IMR-90 (cell line): ENCODE data around the gene NPB. TPM values are rescaled to one million over a fixed set of nuclear protein-coding genes. Genes with fewer than 3 reads are reported as not detected.

Experiments
- ATAC-seq: fragments of 200-7000 bp; cut with Tn5 transposase; 2 replicates; pipeline ENCODE4 v1.9.1; 2020; ENCODE audit warnings: low read depth, mild to moderate bottlenecking, moderate library complexity
- BruUV-seq: library from RNA; stranded (reverse); fragments of 400-500 nt; replicated peaks from 2 replicates; lab custom pipeline; 2021; lab: Mats Ljungman, UMichigan
- CTCF ChIA-PET: fragments of 300-600 bp; formaldehyde crosslinking; extraction: SDS; loops from one replicate; lab custom pipeline; 2021; ENCODE audit warnings: antibody characterized with exemption; lab: Yijun Ruan, JAX
- POLR2A ChIA-PET: fragments of 300-600 bp; sonication (Branson Sonifier 250); formaldehyde crosslinking; loops from one replicate; lab custom pipeline; 2022; ENCODE audit warnings: antibody characterized with exemption; ENCODE audit not compliant: unreplicated experiment; lab: Charles Lee
- DNase-seq: peaks from one replicate; pipeline ENCODE4 v3.0.0; 2013
- H2AFZ ChIP-seq: replicated peaks from 2 replicates; pipeline ENCODE3; 2013; ENCODE audit warnings: low read length, mild to moderate bottlenecking; ENCODE audit not compliant: poor library complexity
- H2AK5ac ChIP-seq: 2 replicates; pipeline ENCODE4 v1.6.1; 2013; ENCODE audit warnings: low read depth, low read length, inconsistent platforms
- H2AK9ac ChIP-seq: replicated peaks from 2 replicates; pipeline ENCODE3; 2013; ENCODE audit warnings: mild to moderate bottlenecking, low read depth, low read length, moderate library complexity; ENCODE audit not compliant: poor library complexity
- H2BK120ac ChIP-seq: 2 replicates; pipeline ENCODE4 v1.6.1; 2013; ENCODE audit warnings: low read depth, low read length, inconsistent platforms
- H2BK15ac ChIP-seq: 3 replicates; pipeline ENCODE4 v1.6.1; 2013; ENCODE audit warnings: low read depth, low read length, inconsistent platforms
- H2BK20ac ChIP-seq: 2 replicates; pipeline ENCODE4 v1.6.1; 2013; ENCODE audit warnings: low read depth, mild to moderate bottlenecking, inconsistent platforms, low read length, moderate library complexity
- H2BK5ac ChIP-seq: 2 replicates; pipeline ENCODE4 v1.6.1; 2013; ENCODE audit warnings: mild to moderate bottlenecking, low read depth, low read length, inconsistent platforms; ENCODE audit not compliant: poor library complexity, severe bottlenecking
- H3K14ac ChIP-seq: replicated peaks from 2 replicates; pipeline ENCODE4 v1.6.1; 2013; ENCODE audit warnings: low read depth, low read length, inconsistent platforms
- H3K18ac ChIP-seq: 2 replicates; pipeline ENCODE4 v1.6.1; 2013; ENCODE audit warnings: low read depth, low read length, control low read depth
- H3K23ac ChIP-seq: 2 replicates; pipeline ENCODE4 v1.6.1; 2013; ENCODE audit warnings: low read depth, low read length, inconsistent platforms
- H3K27ac ChIP-seq: 2 replicates; pipeline ENCODE4 v1.5.1; 2013; ENCODE audit warnings: mild to moderate bottlenecking, control low read depth, low read length; ENCODE audit not compliant: insufficient read depth
- H3K27me3 ChIP-seq: 2 replicates; pipeline ENCODE4 v1.6.1; 2013; ENCODE audit warnings: low read length; ENCODE audit not compliant: control insufficient read depth, insufficient read depth
- H3K36me3 ChIP-seq: 2 replicates; pipeline ENCODE4 v1.6.1; 2013; ENCODE audit warnings: low read length, mixed read lengths; ENCODE audit not compliant: control insufficient read depth, insufficient read depth
- H3K4ac ChIP-seq: 2 replicates; pipeline ENCODE4 v1.6.1; 2013; ENCODE audit warnings: low read depth, low read length, inconsistent platforms
- H3K4me1 ChIP-seq: 2 replicates; pipeline ENCODE4 v1.6.1; 2013; ENCODE audit warnings: low read length, mixed read lengths; ENCODE audit not compliant: control insufficient read depth, insufficient read depth
- H3K4me2 ChIP-seq: 2 replicates; pipeline ENCODE4 v1.6.1; 2013; ENCODE audit warnings: low read depth, mild to moderate bottlenecking, control low read depth, low read length, moderate library complexity
- H3K4me3 ChIP-seq: 2 replicates; pipeline ENCODE4 v1.5.1; 2013; ENCODE audit warnings: low read depth, mild to moderate bottlenecking, control low read depth, low read length, moderate library complexity; ENCODE audit not compliant: insufficient read depth
- H3K56ac ChIP-seq: 2 replicates; pipeline ENCODE4 v1.6.1; 2013; ENCODE audit warnings: low read length, inconsistent platforms; ENCODE audit not compliant: insufficient read depth; ENCODE audit errors: extremely low read depth
- H3K79me1 ChIP-seq, 2 experiments: 2 replicates each; pipeline ENCODE4 v1.6.1; 2013; ENCODE audit warnings: low read length in 2 of 2, inconsistent platforms in 1 of 2, low read depth in 1 of 2
- H3K9ac ChIP-seq: 2 replicates; pipeline ENCODE4 v1.6.1; 2013; ENCODE audit warnings: low read depth, low read length, control low read depth
- H3K9me1 ChIP-seq: 2 replicates; pipeline ENCODE4 v1.6.1; 2013; ENCODE audit warnings: low read length, inconsistent platforms; ENCODE audit not compliant: insufficient read depth
- H3K9me3 ChIP-seq: 2 replicates; pipeline ENCODE4 v1.6.1; 2013; ENCODE audit warnings: low read length; ENCODE audit not compliant: control insufficient read depth, insufficient read depth
- H4K20me1 ChIP-seq: 2 replicates; pipeline ENCODE4 v1.6.1; 2013; ENCODE audit warnings: low read length, inconsistent platforms; ENCODE audit not compliant: insufficient read depth
- H4K5ac ChIP-seq: 2 replicates; pipeline ENCODE4 v1.6.1; 2013; ENCODE audit warnings: mild to moderate bottlenecking, low read depth, low read length, control low read depth
- H4K8ac ChIP-seq, 2 experiments: 2 replicates each; pipeline ENCODE4 v1.6.1; 2013; ENCODE audit warnings: low read depth in 2 of 2, low read length in 2 of 2, control low read depth in 1 of 2, inconsistent platforms in 1 of 2
- H4K91ac ChIP-seq: 2 replicates; pipeline ENCODE4 v1.6.1; 2013; ENCODE audit warnings: low read depth, low read length, inconsistent platforms; ENCODE audit not compliant: insufficient read depth
- BHLHE40 ChIP-seq: fragments of 150-350 bp; IDR thresholded peaks from 2 replicates; pipeline ENCODE4 v1.6.1; 2016; ENCODE audit warnings: mild to moderate bottlenecking, low read depth, low read length
- CEBPB ChIP-seq: IDR thresholded peaks from 2 replicates; pipeline ENCODE4 v1.6.1; 2012; ENCODE audit warnings: low read depth, low read length, improper control_type of control experiment
- CHD1 ChIP-seq: IDR thresholded peaks from 2 replicates; pipeline ENCODE4 v1.6.1; 2012; ENCODE audit warnings: low read depth, low read length, improper control_type of control experiment
- ELK1 ChIP-seq: fragments of 150-350 bp; IDR thresholded peaks from 2 replicates; pipeline ENCODE4 v1.6.1; 2016; ENCODE audit warnings: low read depth, mild to moderate bottlenecking, low read length, moderate library complexity, borderline replicate concordance
- FOS ChIP-seq: fragments of 150-350 bp; IDR thresholded peaks from 2 replicates; pipeline ENCODE4 v1.6.1; 2016; ENCODE audit warnings: low read depth, low read length
- MAFK ChIP-seq: IDR thresholded peaks from 2 replicates; pipeline ENCODE4 v1.6.1; 2012; ENCODE audit warnings: low read depth, low read length, improper control_type of control experiment
- MAZ ChIP-seq: IDR thresholded peaks from 2 replicates; pipeline ENCODE4 v1.6.1; 2012; ENCODE audit warnings: low read depth, mild to moderate bottlenecking, low read length, improper control_type of control experiment, moderate library complexity, borderline replicate concordance
- MXI1 ChIP-seq: IDR thresholded peaks from 2 replicates; pipeline ENCODE4 v1.6.1; 2012; ENCODE audit warnings: low read depth, mild to moderate bottlenecking, low read length, moderate library complexity, borderline replicate concordance
- NFE2L2 ChIP-seq: fragments of 150-350 bp; IDR thresholded peaks from 2 replicates; pipeline ENCODE4 v1.6.1; 2016; ENCODE audit warnings: low read depth, mild to moderate bottlenecking, low read length
- POLR2A ChIP-seq: IDR thresholded peaks from 2 replicates; pipeline ENCODE4 v1.6.1; 2012; ENCODE audit warnings: mild to moderate bottlenecking, low read depth, low read length
- WGBS, 2 experiments: methylation state at CpG; one replicate each; pipeline versions ENCODE4 v1.1.5 to v1.1.7; 2013; ENCODE audit warnings: missing lambda C conversion rate in 2 of 2; ENCODE audit not compliant: insufficient read length in 1 of 2; ENCODE audit errors: extremely low coverage in 2 of 2; 5-methylcytosine and 5-hydroxymethylcytosine counted together
- dilution Hi-C: fragments of 300-500 bp; cut with HindIII; formaldehyde crosslinking; loops from one replicate; pipeline ENCODE4 v1.14.3; 2018; ENCODE audit warnings: low sequenced_read_pairs; ENCODE audit not compliant: unreplicated experiment
- in situ Hi-C: fragments of 300-500 bp; cut with MboI; formaldehyde crosslinking; loops from 3 replicates; pipeline ENCODE4 v1.14.3; 2019; ENCODE audit warnings: low sequenced_read_pairs, inconsistent platforms, mixed read lengths
- intact Hi-C: fragments of 100-400 bp; cut with micrococcal nuclease; formaldehyde crosslinking; loops from 2 replicates; pipeline ENCODE4 v1.10.0; 2022
- polyA plus RNA-seq, 3 experiments: library from polyadenylated mRNA; depleted of rRNA; stranded (reverse); fragments of >200 nt; gene quantifications; 2 replicates each; pipeline ENCODE4 v1.2.3, GENCODE V29; 2012; ENCODE audit warnings: low replicate concordance in 1 of 3
- total RNA-seq: library from RNA; depleted of rRNA; stranded (reverse); fragments of >200 nt; gene quantifications from 2 replicates; pipeline ENCODE4 v1.2.3, GENCODE V29; 2012

NPB gene
- total and polyA plus RNA-seq, 2 of the 4 experiments (the other 2 are of a cell fraction): 0.51 TPM; not detected in 1

- Histone ChIP-seq H2AK5ac (peak overlapping the region; percentile 97), H4K20me1 (peaks cover 47% of the 10 kb centered on the region), H3K27ac (peak overlapping the region; percentile 79), H3K56ac (peak overlapping the region; percentile 41; the same call in 1 of the 2 replicates), H3K23ac (peak overlapping the region; percentile 89), H2BK20ac (no peak overlapping the region), H3K27me3 (no peaks in the 10 kb centered on the region), H3K9ac (peak overlapping the region; percentile 66), H2AK9ac (peak overlapping the region; percentile 99), H3K18ac (no peak overlapping the region; the same call in 1 of the 2 replicates), H3K4ac (peak overlapping the region; percentile 92), H2AFZ (peak overlapping the region; percentile 71), H3K14ac (peak overlapping the region; percentile 64), H3K4me3 (peak overlapping the region; percentile 65), H3K36me3 (peaks cover 9% of the 10 kb centered on the region; the same call in 1 of the 2 replicates), H2BK15ac (no peak overlapping the region; the same call in 2 of the 3 replicates), H2BK5ac (peak overlapping the region; percentile 71), H3K4me1 (peaks cover 34% of the 10 kb centered on the region), H3K4me2 (peak overlapping the region; percentile 89), H4K8ac (peak overlapping the region in 1 of 2 experiments; percentile 73; a peak in 2 of 4 replicates), H4K91ac (peak overlapping the region; percentile 77), H3K79me1 (peaks cover 17 to 53% of the 10 kb centered on the region in 2 experiments; a peak in 3 of 4 replicates), H2BK120ac (peak overlapping the region; percentile 37; the same call in 1 of the 2 replicates), H3K9me3 (no peaks in the 10 kb centered on the region), H4K5ac (0 out of 2 replicates have a peak overlapping the region, but pooled peaks have one; percentile 21), H3K9me1 (peaks cover 17% of the 10 kb centered on the region)
- ChIA-PET POLR2A (no interaction called here), CTCF (no interaction called here)
- in situ Hi-C loops (no loop called here), dilution Hi-C loops (no loop called here), intact Hi-C loops (no loop called here)
- WGBS, 2 experiments: 0% methylated on average over 11 of the region's 46 CpGs; no CpG with 5 or more reads in 1 of the 2 experiments
- TF ChIP-seq FOS (peak; percentile 72), CEBPB (no peak), BHLHE40 (peak; percentile 84), POLR2A (peak; percentile 71; the same call in 1 of the 2 replicates), MAZ (peak; percentile 13; the same call in 1 of the 2 replicates), MAFK (peak; percentile 86), NFE2L2 (peak; percentile 83), ELK1 (no peak), MXI1 (peak; percentile 41; the same call in 1 of the 2 replicates), CHD1 (peak; percentile 48; the same call in 1 of the 2 replicates)
- peak; percentile 69 for ATAC-seq
- peak; percentile 79 for DNase-seq
- BruUV-seq: no TSS peak
These were observed 24.6 kb downstream of the NPB start for GRCh38 chr17:81926451-81927151.
